ENCODE measurements around the gene SDHAF4.
A peak's percentile ranks its signal among the peaks of the same experiment; 100 is the strongest.
"Not testable (repeated sequence)": the region's sequence is repeated elsewhere in the genome, so short reads cannot be mapped to it uniquely, and the experiment has no call there.

Gene SDHAF4

GRCh38 chr6:70566751-70567382, at the start of gene SDHAF4:
SDHAF4 (plus strand) TSS chr6:70566930; CDS start chr6:70566941, 11 bp downstream.
- peak; percentile 100 for DNase-seq (ENCODE audit: low spot score)

- no peak for DNase-seq (ENCODE audit: low spot score)
Measured at GRCh38 chr6:70518723-70519122, 48.0 kb upstream of the SDHAF4 start.

DNA sequence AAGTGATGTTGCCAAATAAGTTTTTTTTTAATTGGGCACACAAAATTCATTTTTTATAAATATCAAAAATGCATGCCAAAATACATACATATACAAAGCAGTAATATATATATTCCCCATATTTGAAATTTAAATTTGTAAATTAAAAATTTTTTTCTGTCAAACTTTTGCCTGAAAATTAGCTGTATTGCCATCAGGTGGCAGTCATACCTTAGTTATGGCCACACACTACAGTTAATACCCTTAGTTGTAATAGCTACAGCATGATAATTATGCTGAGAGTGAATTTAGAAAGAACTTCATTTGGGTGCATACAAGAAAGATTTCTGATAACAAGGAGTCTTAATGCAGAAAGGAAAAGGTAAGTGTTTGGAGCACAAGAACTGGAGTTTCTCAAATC, 46.2 kb upstream of the SDHAF4 start:
- DNase-seq (ENCODE audit: low spot score), result peak; percentile 11

DNA sequence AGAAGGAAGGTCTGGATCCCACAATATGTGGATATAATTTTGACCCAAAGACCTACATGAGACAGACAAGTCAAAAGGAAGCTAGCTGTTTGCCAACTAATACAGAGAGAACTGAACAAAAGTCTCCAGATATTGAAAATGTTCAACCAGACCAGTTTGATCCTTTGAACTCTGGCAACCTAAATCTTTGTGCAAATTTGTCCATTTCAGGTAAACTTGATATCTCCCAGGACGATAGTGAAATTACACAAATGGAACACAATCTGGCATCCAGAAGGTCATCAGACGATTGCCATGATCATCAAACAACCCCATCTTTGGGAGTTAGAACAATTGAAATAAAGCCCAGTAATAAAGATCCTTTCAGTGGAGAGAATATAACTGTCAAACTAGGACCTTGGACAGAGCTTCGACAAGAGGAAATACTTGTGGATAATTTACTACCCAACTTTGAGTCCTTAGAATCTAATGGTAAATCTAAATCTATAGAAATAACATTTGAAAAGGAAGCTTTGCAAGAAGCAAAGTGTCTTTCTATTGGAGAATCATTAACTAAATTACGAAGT, 41.9 kb upstream of the SDHAF4 start:
- DNase-seq (ENCODE audit: low spot score), result no peak

GRCh38 chr6:70527071-70527737, 39.5 kb upstream of the SDHAF4 start:
- no peak for DNase-seq (ENCODE audit: low spot score)

- DNase-seq (ENCODE audit: low spot score), result no peak
Measured at GRCh38 chr6:70530023-70530422, 36.7 kb upstream of the SDHAF4 start.

DNA sequence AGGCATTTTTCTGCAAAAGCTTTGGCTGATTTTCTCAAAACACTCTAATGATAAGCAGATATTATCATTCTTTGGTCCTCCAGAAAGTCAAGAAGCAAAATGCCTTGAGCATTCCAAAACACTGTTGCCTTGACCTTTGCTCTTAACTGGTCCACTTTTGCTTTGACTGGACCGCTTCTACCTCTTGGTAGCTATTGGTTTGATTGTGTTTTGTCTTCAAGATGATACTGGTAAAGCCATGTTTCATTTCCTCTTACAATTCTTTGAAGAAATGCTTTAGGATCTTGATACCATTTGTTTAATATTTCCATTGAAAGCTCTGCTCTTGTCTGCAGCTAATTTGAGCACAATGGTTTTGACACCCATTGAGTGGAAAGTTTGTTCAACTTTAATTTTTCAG, 35.6 kb upstream of the SDHAF4 start:
- DNase-seq (ENCODE audit: low spot score), result no peak

DNA sequence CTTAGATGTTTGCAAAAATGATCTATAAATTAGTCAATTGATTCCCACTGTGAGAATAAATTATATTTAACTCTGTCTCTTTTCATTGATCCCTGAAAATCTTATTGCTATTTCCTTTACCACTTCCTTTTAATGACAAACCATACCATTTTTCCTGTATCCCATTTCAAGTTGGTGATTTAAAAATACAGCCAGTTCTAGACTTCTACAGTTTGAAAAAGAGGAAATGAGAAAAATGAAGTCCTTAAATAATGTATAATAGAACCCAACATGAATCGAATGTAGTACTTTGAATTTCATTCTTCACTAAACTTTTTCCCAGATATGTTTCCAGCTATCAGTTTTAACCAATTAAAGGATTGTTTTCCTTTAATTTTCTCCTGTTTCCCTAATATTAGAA, 29.5 kb upstream of the SDHAF4 start:
- DNase-seq (ENCODE audit: low spot score), result no peak

- DNase-seq (ENCODE audit: low spot score), result no peak
Measured at GRCh38 chr6:70538376-70538775, 28.4 kb upstream of the SDHAF4 start.

DNA sequence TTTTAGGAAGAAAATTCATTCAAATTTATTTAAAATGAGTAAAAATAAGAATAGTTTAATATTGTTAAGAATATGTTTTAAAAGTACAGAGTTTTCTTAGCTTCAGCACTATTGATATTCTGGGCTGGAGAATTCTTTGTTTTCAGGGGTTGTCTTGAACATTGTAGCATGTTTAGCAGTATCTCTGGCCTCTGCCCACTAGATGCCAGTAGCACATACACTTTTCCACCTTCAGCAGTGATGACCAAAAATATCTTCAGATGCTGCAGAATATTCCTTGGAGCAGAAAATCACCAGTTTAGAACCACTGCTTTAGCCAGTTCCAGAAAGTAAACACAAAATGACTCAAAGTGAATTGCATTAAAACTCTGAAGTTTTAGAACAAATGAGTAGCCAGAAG, 19.4 kb upstream of the SDHAF4 start:
- DNase-seq (ENCODE audit: low spot score), result peak; percentile 16

DNA sequence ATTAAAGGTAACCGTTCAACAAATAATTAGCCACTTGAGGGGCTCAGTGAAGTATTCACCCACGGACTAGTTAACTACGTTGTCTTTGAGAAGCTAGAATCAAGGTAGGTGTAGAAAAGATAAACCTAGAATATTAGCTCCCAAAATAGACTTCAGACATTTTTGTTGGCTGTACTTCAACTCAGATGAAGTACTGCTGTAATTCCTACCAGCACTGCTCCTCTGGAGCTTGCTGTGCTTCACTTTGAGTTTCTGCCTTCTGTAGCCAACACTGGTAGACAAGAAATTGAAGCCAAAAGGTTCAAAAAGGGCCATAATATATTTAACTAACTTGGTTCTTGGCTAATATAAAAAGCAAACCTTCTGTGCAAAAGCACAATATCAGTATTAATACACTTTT, 18.8 kb upstream of the SDHAF4 start:
- DNase-seq (ENCODE audit: low spot score), result no peak

GRCh38 chr6:70549327-70549726, 17.4 kb upstream of the SDHAF4 start:
- DNase-seq (ENCODE audit: low spot score), result no peak

- no peak for DNase-seq (ENCODE audit: low spot score)
Measured at GRCh38 chr6:70551566-70551965, 15.2 kb upstream of the SDHAF4 start.

GRCh38 chr6:70552286-70552940, 14.3 kb upstream of the SDHAF4 start:
- not testable (repeated sequence) for DNase-seq (ENCODE audit: low spot score)

GRCh38 chr6:70552974-70553373, 13.8 kb upstream of the SDHAF4 start:
- DNase-seq (ENCODE audit: low spot score), result no peak

DNA sequence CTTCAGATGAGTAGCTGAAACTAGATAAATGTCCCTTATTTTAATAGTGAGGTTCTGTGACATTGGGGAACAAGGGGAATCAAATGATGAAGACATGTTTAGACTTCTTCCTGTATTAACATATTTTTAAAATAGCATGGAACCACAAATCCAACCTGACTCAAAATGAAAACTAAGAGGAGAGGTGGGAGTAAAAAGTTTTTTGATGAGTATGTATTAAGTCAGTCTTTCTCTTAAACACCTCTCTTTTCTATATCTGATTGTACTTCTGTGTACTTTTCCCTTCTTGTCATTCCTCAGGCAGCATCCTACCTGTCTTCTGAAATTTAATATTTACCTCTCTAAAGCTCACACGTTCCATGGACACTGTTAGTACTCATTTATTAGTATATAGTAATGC, 8.7 kb upstream of the SDHAF4 start:
- DNase-seq (ENCODE audit: low spot score), result no peak

DNA sequence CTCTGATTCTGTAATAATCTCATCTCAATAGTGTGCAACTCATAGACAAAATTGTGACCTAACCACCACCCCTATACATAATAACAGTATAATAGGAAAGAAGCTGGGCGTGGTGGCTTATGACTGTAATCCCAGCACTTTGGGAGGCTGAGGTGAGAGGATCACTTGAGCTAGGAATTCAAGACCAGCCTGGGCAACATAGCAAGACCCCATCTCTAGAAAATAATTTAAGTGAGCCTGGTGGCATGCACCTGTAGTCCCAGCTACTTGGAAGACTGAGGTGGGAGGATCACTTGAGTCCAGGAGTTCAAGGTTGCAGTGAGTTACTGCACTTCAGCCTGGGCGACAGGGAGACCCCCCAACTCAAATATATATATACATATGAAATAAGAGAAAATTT, 4.3 kb upstream of the SDHAF4 start:
- DNase-seq (ENCODE audit: low spot score), result not testable (repeated sequence)

DNA sequence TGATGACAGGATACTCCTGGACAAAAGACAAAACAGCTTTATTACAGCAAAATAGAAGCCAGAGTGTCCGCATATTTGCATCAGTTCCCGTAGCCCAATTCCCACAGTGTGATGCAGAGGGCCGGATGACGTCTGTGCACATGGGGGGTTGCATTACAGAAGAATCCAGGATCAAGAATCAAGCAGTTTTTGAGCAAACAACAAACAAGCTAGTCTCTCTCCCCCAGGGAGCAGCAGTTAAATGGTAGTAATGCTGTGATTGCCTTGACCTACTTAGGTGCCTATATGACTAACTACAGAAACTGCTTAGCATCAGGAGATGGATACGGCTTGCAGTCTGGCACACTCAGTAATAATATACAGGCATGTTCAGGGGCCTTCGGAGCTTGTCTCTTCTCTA, 3.2 kb upstream of the SDHAF4 start:
- DNase-seq (ENCODE audit: low spot score), result peak; percentile 28

DNA sequence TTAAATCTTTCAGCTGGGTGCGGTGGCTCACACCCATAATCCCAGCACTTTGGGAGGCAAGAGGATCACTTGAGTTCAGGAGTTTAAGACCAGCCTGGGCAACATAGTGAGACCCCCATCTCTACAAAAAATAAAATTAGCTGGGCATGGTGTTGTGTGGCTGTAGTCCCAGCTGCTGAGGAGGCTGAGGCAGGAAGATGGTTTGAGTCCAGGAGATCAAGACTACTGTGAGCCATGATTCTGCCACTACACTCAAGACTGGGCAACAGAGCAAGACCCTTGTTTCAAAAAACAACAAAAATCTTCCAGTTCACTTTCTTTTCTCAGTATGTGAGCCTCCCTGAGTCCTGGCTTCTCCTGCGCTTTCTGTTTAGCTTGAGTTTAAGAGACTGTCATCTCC, 7.9 kb downstream of the SDHAF4 start:
- no peak for DNase-seq (ENCODE audit: low spot score)

DNA sequence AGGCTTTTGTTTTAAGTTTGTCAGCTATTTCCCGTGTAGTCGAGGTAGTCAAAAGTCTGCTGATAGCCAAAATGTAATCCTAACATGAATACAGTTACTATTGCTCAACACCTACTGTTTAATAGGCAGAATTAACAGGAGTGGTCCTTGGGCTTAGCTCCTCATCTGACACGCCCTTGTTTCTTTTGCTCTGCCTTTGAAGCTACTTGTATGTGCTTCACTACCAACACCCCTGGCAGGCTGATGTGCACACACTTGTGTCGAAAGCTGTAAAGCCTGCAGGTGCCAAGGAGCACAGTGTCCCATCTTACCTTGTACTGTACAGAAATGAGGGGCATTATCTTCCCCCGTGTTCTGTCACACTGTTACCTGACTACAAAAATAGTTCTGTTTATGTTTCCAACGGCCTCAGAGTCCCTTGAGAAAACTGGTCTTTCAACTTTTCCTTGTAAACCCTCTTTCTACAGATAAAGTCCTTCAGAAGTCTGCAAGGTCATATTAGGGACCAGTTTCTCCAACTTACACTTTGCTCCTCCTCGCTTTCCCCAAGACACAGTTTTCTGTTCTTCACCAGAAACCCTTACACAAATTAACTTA, 9.3 kb downstream of the SDHAF4 start:
- no peak for DNase-seq (ENCODE audit: low spot score)

DNA sequence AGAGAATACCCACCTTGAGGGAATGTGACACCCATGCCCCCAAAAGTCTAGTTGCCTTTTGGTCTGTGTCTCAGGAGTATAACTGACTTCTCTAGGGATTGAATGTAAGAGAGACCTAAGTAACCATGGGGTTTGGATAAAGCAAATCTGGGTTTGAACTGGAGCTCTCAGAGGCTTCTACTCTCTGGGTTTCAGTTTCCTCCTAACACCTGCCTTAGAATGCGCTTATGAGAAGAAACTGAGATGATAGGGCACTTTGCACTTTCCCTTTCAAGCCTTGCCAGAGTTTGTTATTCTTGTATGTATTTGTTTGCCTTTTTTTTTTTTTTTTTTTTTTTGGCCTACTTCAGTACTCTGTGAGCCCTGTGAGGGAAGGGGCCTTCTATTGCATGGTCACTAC, 19.4 kb downstream of the SDHAF4 start:
- no peak for DNase-seq (ENCODE audit: low spot score)

- no peak for DNase-seq (ENCODE audit: low spot score)
Measured at GRCh38 chr6:70590400-70590799, 23.7 kb downstream of the SDHAF4 start.
